K562 (cell line): Measurements from ENCODE around the gene DNAJC9. TPM values are rescaled to one million over a fixed set of nuclear protein-coding genes. Genes with fewer than 3 reads are reported as not detected.

Experiments used
- ATAC-seq: fragments of 200-7000 bp; cut with Tn5 transposase; 3 replicates; pipeline ENCODE4 v1.9.1; 2020; ENCODE audit warnings: moderate library complexity
- BruUV-seq: library from RNA; stranded (reverse); fragments of 400-500 nt; replicated peaks from 2 replicates; lab custom pipeline; 2021; lab: Mats Ljungman, UMichigan
- CTCF ChIA-PET: fragments of 300-600 bp; formaldehyde crosslinking; extraction: SDS; loops from one replicate; lab custom pipeline; 2021; ENCODE audit warnings: low intra/inter-chr PET ratio; lab: Yijun Ruan, JAX
- POLR2A ChIA-PET: fragments of 300-600, 350-650 bp; sonication (Branson Sonifier 250); formaldehyde crosslinking; extraction: SDS; loops from one replicate; lab custom pipeline; 2021; ENCODE audit warnings: antibody characterized with exemption, inconsistent platforms; lab: Yijun Ruan, JAX
- DNase-seq, 4 experiments: peaks; one replicate each; pipeline versions ENCODE4 v3.0.0 to v3.0.0-alpha.2; 2011 to 2018; ENCODE audit warnings: low spot score in 3 of 4, mixed read lengths in 3 of 4; ENCODE audit errors: extremely low read depth in 1 of 4
- FAIRE-seq: peaks from 2 replicates; lab custom pipeline; 2011; peaks lifted over from hg19 to GRCh38; lab: Jason Lieb, UNC
- H2AFZ ChIP-seq: 2 replicates; pipeline ENCODE4 v1.6.0; 2011; ENCODE audit warnings: low read depth, low read length, control low read depth, inconsistent platforms
- H3K27ac ChIP-seq: fragments of 200-600 bp; 3 replicates; pipeline ENCODE4 v1.8.0; 2011; ENCODE audit warnings: low read depth, mild to moderate bottlenecking, control low read depth, inconsistent platforms, low read length, moderate library complexity, mixed read lengths; ENCODE audit errors: extremely low read depth
- H3K27me3 ChIP-seq, 2 experiments: fragments of 300-600 bp in 1 of 2; 2 replicates in 1 of 2; 3 replicates in 1 of 2; pipeline versions ENCODE4 v1.6.0 to v1.8.0; 2011; ENCODE audit warnings: inconsistent platforms in 2 of 2, low read length in 2 of 2, mild to moderate bottlenecking in 1 of 2, mixed read lengths in 1 of 2, moderate library complexity in 1 of 2; ENCODE audit not compliant: control insufficient read depth in 2 of 2, insufficient read depth in 2 of 2
- H3K36me3 ChIP-seq: fragments of 300-600 bp; 3 replicates; pipeline ENCODE4 v1.8.0; 2011; ENCODE audit warnings: mild to moderate bottlenecking, low read length, inconsistent platforms; ENCODE audit not compliant: control insufficient read depth, insufficient read depth
- H3K4me1 ChIP-seq, 2 experiments: fragments of 200-600 bp in 1 of 2; replicated peaks in 1 of 2; 2 replicates in 1 of 2; 3 replicates in 1 of 2; pipeline versions ENCODE4 v1.5.1 to v1.8.0; 2011; ENCODE audit warnings: inconsistent platforms in 2 of 2, low read length in 2 of 2, mild to moderate bottlenecking in 1 of 2, mixed read lengths in 1 of 2, moderate library complexity in 1 of 2; ENCODE audit not compliant: control insufficient read depth in 2 of 2, insufficient read depth in 2 of 2
- H3K4me2 ChIP-seq: 2 replicates; pipeline ENCODE4 v1.6.1; 2011; ENCODE audit warnings: low read length, control low read depth, inconsistent platforms, mixed read lengths; ENCODE audit not compliant: insufficient read depth
- H3K4me3 ChIP-seq: fragments of 200-600 bp; sonication (generic), shearing (Covaris generic); 2 replicates; pipeline ENCODE4 v1.5.1; 2016; ENCODE audit warnings: control low read depth, inconsistent platforms
- H3K79me2 ChIP-seq: fragments of 200-600 bp; 3 replicates; pipeline ENCODE4 v1.8.0; 2011; ENCODE audit warnings: low read length, inconsistent platforms; ENCODE audit not compliant: control insufficient read depth, insufficient read depth
- H3K9ac ChIP-seq, 2 experiments: 2 replicates each; pipeline versions ENCODE4 v1.6.0 to v1.6.1; 2011; ENCODE audit warnings: low read depth in 2 of 2, low read length in 2 of 2, control low read depth in 1 of 2, inconsistent platforms in 1 of 2, mild to moderate bottlenecking in 1 of 2, mixed read lengths in 1 of 2; ENCODE audit not compliant: insufficient read depth in 1 of 2
- H3K9me1 ChIP-seq: one replicate; pipeline ENCODE4 v1.6.0; 2011; ENCODE audit warnings: inconsistent platforms, mild to moderate bottlenecking, low read length, moderate library complexity; ENCODE audit not compliant: control insufficient read depth, insufficient read depth
- H3K9me3 ChIP-seq: replicated peaks from 2 replicates; pipeline ENCODE4 v1.5.1; 2011; ENCODE audit warnings: low read depth, low read length, inconsistent platforms; ENCODE audit not compliant: control insufficient read depth, insufficient read depth
- H4K20me1 ChIP-seq: replicated peaks from 2 replicates; pipeline ENCODE4 v1.6.1; 2011; ENCODE audit warnings: low read length, inconsistent platforms, mixed read lengths; ENCODE audit not compliant: control insufficient read depth, insufficient read depth
- CHD4 ChIP-seq: fragments of 200-600 bp; sonication (generic); IDR thresholded peaks from 3 replicates; pipeline ENCODE4 v1.6.1; 2012; ENCODE audit warnings: low read depth, mild to moderate bottlenecking, mixed read lengths, low read length, inconsistent platforms; ENCODE audit not compliant: insufficient read depth, insufficient replicate concordance, poor library complexity, severe bottlenecking
- FOSL1 ChIP-seq: fragments of 200-800 bp; sonication (Bioruptor generic); conservative IDR thresholded peaks from 2 replicates; pipeline ENCODE4 v1.6.1; 2016; ENCODE audit warnings: missing genetic modification characterization, missing compliant biosample characterization
- RBM34 ChIP-seq: fragments of 200-400 bp; formaldehyde crosslinking; IDR thresholded peaks from 2 replicates; pipeline ENCODE4 v1.6.1; 2018; ENCODE audit warnings: low read length, borderline replicate concordance; ENCODE audit not compliant: insufficient read depth
- SMAD2 ChIP-seq: fragments of 150-350 bp; IDR thresholded peaks from 2 replicates; pipeline ENCODE4 v1.6.1; 2014; ENCODE audit warnings: low read depth, mild to moderate bottlenecking, low read length
- ZNF551 ChIP-seq: fragments of 250-450 bp; sonication (Bioruptor Pico); IDR thresholded peaks from 2 replicates; pipeline ENCODE4 v1.5.0; 2021; ENCODE audit warnings: mild to moderate bottlenecking, moderate library complexity
- in situ Hi-C: fragments of 300-500 bp; cut with MboI; formaldehyde crosslinking; loops from 4 replicates; pipeline ENCODE4 v1.15.0; 2018; ENCODE audit warnings: inconsistent platforms, mixed read lengths
- intact Hi-C: fragments of 100-400 bp; cut with micrococcal nuclease; formaldehyde crosslinking; loops from 2 replicates; pipeline ENCODE4 v1.14.2; 2022
- polyA plus RNA-seq, 8 experiments: library from polyadenylated mRNA; depleted of rRNA in 4 of 8; stranded (reverse) in 5 of 8; unstranded in 3 of 8; fragments of >200 nt; fragmentation: Nextera tagmentation in 2 of 8; fragmentation: Illumina TruSeq in 1 of 8; extraction: Ambion mirVana in 2 of 8; extraction: Trizol in 1 of 8; gene quantifications; 2 replicates each; pipeline versions ENCODE4 v1.2.1 to v1.2.3, GENCODE V29; 2011 to 2014; ENCODE audit warnings: inconsistent platforms in 1 of 8, missing spikeins in 1 of 8
- total RNA-seq, 7 experiments: library from RNA; depleted of rRNA in 6 of 7; stranded (reverse); fragments of >200 nt in 6 of 7; fragmentation: Illumina TruSeq in 2 of 7; extraction: Trizol in 2 of 7; gene quantifications; 2 replicates each; pipeline versions ENCODE4 v1.2.1 to v1.2.3, GENCODE V29; 2011 to 2021; ENCODE audit warnings: low replicate concordance in 1 of 7
- TF ChIP-seq, protein P1 (sequence below): sonication (generic); formaldehyde crosslinking; IDR thresholded peaks from 2 replicates; pipeline ENCODE4 v1.8.0; 2022; ENCODE audit warnings: mild to moderate bottlenecking, missing genetic modification reagents
- TF ChIP-seq, protein P2 (sequence below): sonication (generic); formaldehyde crosslinking; IDR thresholded peaks from 2 replicates; pipeline ENCODE4 v1.8.0; 2022; ENCODE audit warnings: mild to moderate bottlenecking, missing genetic modification reagents, borderline replicate concordance

DNAJC9 gene
- total and polyA plus RNA-seq, 9 of the 15 experiments (the other 6 are each of a cell fraction or from before 2014, with no cell fraction given), result 66.7 to 133 (median 102) TPM

DNA sequence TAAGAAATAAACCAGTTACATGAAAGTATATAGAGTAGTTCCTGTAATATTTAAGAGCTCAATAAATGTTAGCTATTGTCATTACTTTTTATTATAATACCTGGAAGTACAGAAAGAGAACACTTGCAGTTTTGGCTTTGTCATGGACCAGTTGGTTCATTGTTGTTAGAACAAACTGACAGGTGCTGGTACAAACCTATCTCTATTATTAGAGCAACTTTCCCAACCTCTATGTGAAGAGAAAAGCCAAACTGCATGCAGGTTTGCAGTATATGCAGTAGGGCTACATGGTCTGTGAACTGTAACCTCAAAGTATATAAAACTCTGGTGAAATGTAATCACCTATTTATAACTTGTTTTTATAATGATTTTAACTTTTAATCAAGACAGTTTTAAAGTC, 20.4 kb downstream of the DNAJC9 start:
- Histone ChIP-seq H3K27me3 (no peaks in the 10 kb centered on the region), H3K4me2 (no peak overlapping the region), H3K4me1 (peaks cover 0 to 9% of the 10 kb centered on the region in 2 experiments; a peak in 3 of 5 replicates), H3K79me2 (no peaks in the 10 kb centered on the region), H3K9me3 (no peaks in the 10 kb centered on the region), H4K20me1 (no peaks in the 10 kb centered on the region; the same call in 1 of the 2 replicates), H3K27ac (no peak overlapping the region), H2AFZ (no peak overlapping the region), H3K36me3 (no peaks in the 10 kb centered on the region), H3K9me1 (no peaks in the 10 kb centered on the region), H3K9ac (no peak overlapping the region), H3K4me3 (no peak overlapping the region)
- POLR2A ChIA-PET, result interaction anchor here (1.5 to 2.5 kb wide), 5 partner anchors 7 to 20 kb away, joined by 3 to 13 read pairs (median 4); partner anchors contain the start of gene DNAJC9
- in situ Hi-C loops (no loop called here), intact Hi-C loops (no loop called here)
- ATAC-seq (no peak), FAIRE-seq (no peak), DNase-seq (no peak)
- no TSS peak for BruUV-seq
- TF ChIP-seq SMAD2, result no peak
- TF ChIP-seq ZNF551 (CRISPR knock-in tag), result 0 out of 2 replicates have a peak, but pooled peaks have one; percentile 43
- CTCF ChIA-PET, result no interaction called here

DNA sequence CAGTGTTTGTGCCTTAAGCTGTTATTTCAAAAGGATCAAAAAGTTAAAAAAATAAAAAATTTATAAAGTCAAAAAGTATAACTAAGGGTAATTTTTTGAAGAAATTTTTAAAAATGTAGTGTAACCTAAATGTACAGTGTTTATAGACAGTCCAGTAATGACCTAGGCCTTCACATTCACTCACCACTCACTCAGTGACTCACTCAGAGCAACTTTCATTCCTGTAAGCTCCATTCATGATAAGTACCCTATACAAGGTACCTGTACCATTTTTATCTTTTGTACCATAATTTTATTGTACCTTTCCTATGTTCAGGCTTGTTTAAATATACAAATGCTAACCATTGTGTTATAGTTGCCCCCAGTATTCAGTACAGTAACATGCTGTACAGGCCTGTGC, 21.5 kb downstream of the DNAJC9 start:
- Histone ChIP-seq H4K20me1 (no peaks in the 10 kb centered on the region), H3K79me2 (no peaks in the 10 kb centered on the region), H3K4me2 (no peak overlapping the region), H2AFZ (no peak overlapping the region), H3K36me3 (no peaks in the 10 kb centered on the region), H3K9me3 (no peaks in the 10 kb centered on the region), H3K9me1 (no peaks in the 10 kb centered on the region), H3K27me3 (no peaks in the 10 kb centered on the region), H3K4me1 (peaks cover 0 to 9% of the 10 kb centered on the region in 2 experiments; a peak in 3 of 5 replicates), H3K9ac (no peak overlapping the region), H3K4me3 (no peak overlapping the region), H3K27ac (no peak overlapping the region)
- ChIA-PET CTCF (no interaction called here), POLR2A (interaction anchor here (1.1 to 2.5 kb wide), 5 partner anchors 8 to 27 kb away, joined by 3 to 13 read pairs (median 4); partner anchors contain the start of genes DNAJC9 and MRPS16)
- peak; percentile 40; the same call in 1 of the 3 replicates for ATAC-seq
- FAIRE-seq, result no peak
- TF ChIP-seq, protein P1, sequence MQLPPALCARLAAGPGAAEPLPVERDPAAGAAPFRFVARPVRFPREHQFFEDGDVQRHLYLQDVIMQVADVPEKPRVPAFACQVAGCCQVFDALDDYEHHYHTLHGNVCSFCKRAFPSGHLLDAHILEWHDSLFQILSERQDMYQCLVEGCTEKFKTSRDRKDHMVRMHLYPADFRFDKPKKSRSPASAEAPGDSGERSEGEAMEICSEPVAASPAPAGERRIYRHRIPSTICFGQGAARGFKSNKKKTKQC (CRISPR knock-in tag), result no peak
- no peak for TF ChIP-seq RBM34
- TF ChIP-seq CHD4, result no peak
- 0 out of 2 replicates have a peak, but pooled peaks have one; percentile 26 for TF ChIP-seq FOSL1 (tag)
- TF ChIP-seq, protein P2, sequence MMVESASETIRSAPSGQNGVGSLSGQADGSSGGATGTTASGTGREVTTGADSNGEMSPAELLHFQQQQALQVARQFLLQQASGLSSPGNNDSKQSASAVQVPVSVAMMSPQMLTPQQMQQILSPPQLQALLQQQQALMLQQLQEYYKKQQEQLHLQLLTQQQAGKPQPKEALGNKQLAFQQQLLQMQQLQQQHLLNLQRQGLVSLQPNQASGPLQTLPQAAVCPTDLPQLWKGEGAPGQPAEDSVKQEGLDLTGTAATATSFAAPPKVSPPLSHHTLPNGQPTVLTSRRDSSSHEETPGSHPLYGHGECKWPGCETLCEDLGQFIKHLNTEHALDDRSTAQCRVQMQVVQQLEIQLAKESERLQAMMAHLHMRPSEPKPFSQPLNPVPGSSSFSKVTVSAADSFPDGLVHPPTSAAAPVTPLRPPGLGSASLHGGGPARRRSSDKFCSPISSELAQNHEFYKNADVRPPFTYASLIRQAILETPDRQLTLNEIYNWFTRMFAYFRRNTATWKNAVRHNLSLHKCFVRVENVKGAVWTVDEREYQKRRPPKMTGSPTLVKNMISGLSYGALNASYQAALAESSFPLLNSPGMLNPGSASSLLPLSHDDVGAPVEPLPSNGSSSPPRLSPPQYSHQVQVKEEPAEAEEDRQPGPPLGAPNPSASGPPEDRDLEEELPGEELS (CRISPR knock-in tag), result no peak
- DNase-seq, result no peak
- intact Hi-C loops, result no loop called here
- no TSS peak for BruUV-seq
- in situ Hi-C loops, result no loop called here
